Activated naive CD8-positive, alpha-beta T cell treated with anti-CD3 and anti-CD28 coated beads, Interleukin-2, amount 50 U/mL, for 16 hours (primary cell): ENCODE results near the gene SMPD4.
"Not testable (repeated sequence)": the region's sequence is repeated elsewhere in the genome, so short reads cannot be mapped to it uniquely, and the experiment has no call there.

Experiments used
- DNase-seq: peaks from one replicate; pipeline ENCODE4 v3.0.0-alpha.2; 2020; ENCODE audit warnings: low read depth, low spot score

Gene SMPD4

DNA sequence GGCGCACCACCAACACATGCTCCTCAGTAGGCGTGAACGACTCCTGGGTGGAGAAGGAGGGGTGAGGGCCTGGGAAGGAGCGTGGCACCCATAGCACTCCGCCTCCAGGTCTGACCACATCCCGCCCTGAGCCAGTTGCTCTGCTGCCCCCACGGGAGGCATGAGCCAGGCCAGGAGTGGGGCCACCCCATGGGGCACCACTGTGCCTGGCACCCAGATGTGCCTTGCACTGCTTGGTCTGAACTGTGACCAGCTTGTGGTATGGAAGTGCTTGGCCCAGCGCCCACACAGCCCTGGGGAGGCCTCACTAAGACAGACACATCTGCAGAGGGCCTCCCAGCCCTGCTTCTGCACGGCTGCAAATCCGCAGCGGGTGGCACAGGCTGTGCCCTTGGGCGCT, 24.0 kb downstream of the SMPD4 start:
- not testable (repeated sequence) for DNase-seq

DNA sequence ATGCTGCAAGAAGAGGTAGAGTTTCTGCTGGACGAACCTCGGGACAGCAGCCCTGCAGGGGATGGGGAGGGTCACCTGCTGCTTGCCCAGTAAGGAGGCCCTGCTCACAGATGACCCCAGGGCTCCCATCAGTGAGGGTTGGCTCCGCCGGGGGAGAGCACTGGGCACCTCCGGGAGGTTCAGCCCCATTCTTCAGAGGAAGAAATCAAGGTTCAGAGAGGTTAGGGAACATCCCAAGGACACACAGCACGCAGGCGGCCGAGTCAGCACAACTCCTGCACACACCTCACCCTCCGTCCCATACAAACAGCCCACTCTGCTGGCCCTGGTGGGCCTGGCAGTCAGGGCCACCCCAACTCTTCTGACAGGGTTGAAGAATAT, 24.8 kb downstream of the SMPD4 start:
- DNase-seq: no peak

DNA sequence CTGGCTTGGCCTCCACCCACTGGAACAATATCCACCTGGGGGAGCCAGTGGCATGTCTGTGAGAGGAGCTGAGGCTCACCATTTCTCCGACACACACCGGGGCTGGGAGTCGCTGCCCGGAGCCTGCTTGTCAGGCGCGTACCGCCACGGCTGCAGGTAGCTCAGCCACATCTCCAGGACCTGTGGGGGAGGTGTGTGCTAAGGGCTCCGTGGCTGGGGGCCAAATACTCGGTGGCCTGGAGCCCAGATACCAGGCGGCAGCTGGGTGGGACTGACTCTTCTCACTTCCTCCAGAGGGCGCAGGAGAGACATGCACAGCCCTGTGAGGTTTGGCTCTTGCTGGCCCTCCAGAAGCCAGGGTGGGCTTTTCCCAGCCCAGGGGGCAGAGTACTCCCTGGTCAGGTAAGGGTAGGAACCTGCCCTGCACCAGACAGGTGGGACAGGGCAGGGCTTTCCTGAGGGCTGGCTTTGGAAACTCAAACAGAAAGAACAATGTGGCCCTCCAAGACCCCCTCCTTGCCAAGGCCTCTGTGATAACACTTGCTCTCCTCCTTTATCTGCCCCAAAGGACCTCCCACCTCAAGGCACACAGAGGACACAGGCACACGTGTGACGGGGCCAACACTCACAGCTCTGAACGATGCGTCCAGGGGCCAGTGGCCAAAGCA, 25.3 kb downstream of the SMPD4 start:
- not testable (repeated sequence) for DNase-seq

DNA sequence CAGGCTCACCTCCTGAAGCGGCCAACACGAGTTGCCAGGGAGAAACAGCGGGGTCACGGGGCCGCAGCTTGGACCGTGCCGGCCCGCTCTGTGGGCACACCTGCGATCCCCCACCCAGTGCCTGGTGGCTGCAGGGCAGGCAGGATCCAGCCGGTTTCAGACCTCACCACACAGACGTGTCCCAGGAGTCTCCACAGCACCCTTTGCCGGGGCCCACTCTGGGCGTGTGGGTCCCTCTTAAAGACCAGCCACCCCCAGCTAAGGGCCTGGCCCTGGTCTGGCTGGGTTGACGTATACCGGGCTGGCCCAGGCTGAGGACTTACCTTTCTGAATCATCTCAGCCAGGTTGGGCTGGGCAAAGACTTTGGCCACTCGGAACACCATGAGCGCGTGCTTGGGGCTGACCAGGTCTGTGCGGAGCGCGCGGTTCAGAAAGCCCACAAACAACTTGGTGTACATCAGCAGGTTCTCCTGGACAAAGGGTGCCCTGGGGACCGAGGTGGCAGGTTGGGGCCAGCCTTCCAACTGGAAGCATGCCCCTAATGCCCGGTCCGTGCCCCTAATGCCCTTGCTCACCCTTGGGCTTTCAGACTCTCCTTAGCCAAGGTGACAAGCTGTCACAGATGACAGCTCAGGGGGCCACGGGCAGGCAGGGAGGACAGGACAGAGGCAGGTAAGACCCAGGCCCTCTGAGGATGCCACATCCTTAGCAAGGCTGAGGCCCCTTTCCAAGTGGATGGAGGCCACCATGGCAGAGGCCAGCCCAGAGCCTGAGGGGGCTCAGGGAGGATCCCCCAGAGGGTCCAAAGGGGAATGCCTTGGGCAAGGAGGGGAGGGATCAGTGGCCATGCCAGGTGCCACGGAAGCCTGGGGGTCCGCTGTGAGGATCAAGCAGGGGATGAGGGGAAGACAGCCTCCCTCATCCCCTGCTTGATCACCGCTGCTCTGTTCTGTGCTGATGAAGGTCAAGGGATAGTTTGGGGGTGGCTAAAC, 26.3 kb downstream of the SMPD4 start:
- DNase-seq: no peak

DNA sequence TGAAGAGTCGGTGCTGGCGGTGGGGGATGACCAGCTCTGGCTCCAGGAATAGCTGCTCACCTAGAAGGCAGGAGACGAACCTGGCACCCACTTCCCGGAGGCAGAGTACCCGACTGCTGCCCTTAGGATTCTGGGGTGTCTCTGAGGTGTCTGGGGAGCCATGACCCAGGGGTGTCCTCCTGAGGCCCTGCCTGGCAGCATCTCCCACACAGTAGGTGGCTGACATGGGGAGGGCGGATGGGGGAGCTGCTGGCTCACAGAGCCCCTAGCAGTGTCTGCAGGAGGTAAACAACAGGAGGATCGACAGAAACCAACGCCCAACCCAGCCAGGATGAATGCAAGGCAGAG, 27.0 kb downstream of the SMPD4 start:
- not testable (repeated sequence) for DNase-seq

DNA sequence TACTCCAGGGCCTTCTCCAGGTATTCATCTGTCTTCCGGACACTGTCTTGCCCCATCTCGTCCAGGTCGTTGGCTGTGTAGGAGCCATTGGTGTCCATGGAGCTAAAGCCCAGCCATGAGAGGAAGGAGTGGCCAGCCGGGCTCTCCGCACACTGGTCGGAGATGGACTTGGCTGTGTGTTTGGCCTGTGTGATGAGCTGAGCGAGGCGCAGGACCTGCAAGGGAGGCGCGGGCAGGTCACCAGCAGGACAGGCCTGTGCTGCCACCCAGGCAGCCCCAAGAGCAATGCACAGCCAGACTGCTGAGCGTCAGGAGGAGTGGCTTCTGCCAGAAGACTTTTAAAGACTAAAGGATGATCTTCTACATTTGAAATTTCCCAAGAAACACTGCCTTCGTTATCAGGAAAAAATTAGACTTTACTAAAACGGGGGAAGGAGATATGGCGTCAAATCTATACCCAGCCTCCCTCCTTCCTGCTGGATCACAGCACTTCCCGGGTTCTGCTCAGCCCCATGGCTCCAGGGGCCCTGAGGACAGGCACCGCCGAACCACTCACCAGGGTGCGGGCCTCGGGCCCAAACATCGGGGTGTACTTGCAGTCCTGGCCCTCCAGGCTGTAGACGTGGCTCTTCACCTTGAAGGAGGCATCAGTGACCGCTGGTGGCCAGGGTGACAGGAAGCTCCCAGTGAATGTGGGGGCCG, 27.5 kb downstream of the SMPD4 start:
- DNase-seq: not testable (repeated sequence)

DNA sequence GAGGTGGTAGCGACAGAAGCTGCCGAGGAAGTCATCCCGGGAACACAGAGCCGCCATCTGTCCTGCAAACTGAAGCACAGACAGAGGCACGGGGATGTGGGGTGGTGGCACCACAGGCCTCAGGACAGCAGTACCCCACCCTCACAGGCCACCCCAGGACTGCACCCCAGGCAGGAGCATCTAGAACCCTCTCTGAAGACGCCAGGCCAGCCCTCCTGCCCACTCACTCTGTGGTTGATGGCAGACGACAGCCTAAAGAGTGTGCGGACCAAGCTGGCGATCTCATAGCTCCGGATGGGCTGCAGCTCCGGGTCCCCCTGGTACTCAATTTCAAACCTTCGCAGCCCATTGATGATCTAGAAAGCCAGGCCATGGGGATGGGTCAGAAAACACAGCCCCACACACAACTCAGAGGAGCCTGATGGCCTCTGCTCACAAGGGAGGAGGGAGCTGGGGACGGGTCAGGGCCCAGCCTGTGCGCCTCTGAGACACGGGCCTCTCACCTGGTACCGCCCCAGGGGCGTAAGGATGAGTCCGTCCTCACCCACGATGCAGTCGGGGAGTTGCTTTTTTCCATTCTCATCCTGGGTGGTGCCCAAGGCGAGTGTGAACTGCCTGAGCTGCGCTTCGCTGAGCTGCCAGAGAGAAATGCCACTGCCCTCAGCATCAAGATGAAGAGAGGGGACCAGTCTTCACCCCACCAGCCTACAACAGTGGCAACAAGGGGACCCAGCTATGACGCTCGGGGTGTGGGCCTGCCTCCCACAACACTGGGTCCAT, 28.4 kb downstream of the SMPD4 start:
- DNase-seq: no peak

DNA sequence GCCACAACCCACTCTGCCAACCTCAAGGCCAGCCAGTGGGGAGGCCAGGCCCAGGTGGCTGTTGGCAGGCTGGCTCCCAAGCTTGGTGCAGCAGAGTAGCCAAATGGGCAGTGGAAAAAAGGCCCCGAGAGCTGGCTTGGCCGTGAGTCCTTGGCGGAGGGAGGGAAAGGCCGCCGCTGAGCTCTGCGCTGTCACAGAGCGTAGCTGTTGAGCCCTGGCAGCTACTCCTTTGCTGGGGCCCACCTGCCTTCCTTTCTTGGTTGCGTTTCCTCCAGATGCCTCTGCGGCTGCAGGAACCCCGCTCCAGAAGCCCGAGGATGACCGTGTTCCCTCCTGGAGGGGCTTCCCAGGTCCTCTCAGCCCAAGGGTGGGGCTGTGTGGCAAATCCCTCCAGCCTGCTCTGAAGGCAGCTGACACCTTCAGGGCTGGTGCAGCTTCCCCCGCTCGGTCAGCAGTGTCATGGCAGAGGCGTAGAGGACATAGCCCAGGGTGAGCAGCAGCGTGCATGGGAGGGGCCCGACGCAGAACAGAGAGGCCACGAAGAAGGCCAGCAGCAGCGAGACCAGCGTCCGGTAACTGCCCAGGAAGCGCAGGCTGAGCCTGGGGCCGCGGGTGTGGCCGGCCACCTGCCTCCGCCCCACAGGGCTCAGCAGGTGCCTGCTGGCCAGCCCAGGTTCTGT, 29.1 kb downstream of the SMPD4 start:
- DNase-seq: not testable (repeated sequence)

DNA sequence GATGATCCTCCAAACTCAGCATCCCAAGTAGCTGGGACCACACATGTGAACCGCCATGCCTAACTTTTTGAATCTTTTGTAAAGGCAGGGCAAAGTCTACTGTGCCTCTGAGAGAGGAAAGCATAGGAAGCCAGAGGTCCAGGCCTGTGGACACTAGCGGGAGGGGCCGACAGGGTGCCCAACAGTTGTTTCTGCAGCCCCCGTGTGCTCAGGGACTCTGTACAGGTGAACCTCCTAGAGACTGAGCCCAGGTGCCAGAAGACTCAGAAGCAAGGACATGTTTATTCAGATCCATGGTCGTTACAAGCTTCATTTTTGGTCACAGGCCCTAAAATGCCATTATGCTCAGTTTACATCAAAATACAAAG, 30.3 kb downstream of the SMPD4 start:
- not testable (repeated sequence) for DNase-seq

DNA sequence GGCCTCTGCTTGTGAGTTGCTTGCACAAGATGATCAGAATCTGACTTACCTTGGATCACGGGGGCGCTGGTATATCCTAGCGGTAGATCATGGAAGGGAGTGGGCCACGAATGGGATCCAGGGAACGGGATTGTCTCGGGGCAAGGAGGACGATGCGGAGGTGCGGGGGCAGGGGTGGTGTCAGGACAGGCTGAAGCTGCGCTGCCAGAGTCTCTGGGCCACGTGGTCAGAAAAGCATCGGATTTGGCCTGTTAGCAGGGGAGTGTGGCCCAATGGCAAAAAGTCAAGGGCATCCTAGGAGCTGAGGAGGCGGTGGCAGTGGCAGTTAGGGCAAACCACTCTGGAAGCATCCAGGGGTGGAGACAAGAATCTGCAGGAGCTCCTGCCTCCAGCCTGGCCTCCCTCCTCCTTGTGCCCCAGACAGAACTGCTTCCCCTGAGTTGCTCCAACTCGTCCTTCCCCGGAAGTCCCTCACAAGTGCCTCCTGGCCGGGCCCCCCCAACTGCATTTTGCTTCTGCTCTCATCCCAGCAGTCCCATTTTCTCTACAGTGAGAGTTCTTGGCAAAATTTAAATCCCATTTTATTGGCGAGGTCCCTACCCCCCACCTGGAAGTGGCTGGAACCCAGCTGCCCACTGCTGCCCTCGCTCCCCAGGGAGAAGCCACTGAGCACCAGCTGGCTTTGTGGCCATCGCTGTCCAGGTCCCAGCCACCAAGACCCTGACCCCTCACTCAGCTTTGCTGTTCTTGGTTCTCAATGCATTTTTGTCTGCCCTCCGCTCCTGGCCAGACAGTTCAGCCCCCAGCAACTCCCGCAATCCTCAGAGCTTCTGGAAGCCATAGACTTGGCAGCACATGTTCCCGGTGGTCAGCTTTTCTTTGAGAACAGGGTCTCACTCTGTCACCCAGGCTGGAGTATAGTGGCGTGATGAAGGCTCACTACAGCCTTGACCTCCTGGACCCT, 30.9 kb downstream of the SMPD4 start:
- no peak for DNase-seq

DNA sequence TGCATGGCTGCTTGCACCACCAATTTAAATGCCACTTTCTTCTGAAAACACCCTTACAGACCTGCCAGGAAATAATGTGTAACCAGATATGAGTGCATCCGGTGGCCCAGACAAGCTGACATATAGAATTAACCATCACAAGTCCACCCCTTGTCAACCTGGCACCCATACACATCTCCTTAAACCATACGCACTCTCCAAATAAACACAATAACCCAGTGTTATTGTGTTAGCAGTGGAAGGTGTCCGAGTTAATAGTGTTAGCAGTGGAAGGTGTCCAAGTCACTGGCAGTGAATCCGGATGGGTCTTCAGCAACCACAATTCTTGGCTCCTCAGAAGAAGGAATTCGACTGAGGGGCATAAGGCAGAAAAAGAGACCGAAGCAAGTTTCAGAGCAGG, 32.9 kb downstream of the SMPD4 start:
- DNase-seq: not testable (repeated sequence)

DNA sequence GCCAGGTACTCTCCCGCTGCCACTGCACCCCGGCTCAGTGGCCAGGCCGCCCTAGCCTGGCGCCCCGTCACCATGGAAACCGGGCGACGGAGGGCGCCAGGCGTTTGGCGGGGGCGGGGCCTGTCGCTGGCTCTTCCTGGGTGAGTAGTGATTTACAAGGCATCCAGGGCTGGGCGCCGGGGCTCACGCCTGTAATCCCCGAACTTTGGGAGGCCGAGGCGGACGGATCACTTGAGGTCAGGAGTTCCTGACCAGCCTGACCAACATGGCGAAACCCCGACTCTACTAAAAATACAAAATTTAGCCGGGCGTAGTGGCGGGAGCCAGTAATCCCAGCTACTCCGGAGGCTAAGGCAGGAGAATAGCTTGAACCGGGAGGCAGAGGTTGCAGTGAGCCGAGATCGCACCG, 36.4 kb downstream of the SMPD4 start, which contains the start of gene CCDC74B:
TSS of gene CCDC74B (minus strand) at position 107 of the 409 bp plus-strand sequence. CDS start 116 bp downstream, outside the sequence.
- DNase-seq: not testable (repeated sequence)

DNA sequence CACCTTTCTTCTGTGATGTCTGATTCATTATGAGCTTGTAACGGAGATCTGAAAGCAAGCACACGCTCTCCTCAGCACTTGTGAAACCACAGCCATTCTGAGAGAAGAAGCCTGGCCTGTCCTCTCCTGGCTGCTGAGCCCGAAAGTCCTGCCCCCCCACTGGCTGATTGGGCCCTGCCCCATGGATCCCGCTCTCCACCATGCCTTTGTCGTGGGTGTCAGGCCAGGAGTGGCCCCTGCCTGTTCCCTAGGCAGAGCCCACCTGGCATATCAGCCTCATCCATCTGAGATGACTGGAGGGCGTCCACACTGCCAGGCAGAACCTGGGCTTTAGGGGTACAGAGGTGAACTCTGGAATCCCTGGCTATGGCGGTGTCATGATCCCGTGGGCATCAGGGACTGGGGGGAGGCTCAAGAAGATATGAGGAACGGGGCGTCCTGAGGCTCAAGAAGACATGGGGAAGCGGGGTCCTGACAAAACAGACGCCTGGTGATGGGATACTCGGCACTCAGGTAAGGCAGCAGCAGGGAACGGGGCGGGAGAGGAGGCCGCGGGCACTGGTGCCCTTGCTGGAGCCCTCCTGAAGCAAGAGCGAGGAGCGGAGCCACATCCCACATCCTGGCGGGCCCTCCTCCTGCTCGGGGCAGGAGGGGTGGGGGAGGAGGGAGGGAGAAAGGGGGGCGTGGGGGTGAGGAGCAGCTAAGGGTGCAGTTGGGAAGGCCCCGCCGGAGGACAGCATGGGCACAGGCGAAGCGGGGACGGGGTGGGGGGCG, 37.9 kb downstream of the SMPD4 start:
- DNase-seq: not testable (repeated sequence)

DNA sequence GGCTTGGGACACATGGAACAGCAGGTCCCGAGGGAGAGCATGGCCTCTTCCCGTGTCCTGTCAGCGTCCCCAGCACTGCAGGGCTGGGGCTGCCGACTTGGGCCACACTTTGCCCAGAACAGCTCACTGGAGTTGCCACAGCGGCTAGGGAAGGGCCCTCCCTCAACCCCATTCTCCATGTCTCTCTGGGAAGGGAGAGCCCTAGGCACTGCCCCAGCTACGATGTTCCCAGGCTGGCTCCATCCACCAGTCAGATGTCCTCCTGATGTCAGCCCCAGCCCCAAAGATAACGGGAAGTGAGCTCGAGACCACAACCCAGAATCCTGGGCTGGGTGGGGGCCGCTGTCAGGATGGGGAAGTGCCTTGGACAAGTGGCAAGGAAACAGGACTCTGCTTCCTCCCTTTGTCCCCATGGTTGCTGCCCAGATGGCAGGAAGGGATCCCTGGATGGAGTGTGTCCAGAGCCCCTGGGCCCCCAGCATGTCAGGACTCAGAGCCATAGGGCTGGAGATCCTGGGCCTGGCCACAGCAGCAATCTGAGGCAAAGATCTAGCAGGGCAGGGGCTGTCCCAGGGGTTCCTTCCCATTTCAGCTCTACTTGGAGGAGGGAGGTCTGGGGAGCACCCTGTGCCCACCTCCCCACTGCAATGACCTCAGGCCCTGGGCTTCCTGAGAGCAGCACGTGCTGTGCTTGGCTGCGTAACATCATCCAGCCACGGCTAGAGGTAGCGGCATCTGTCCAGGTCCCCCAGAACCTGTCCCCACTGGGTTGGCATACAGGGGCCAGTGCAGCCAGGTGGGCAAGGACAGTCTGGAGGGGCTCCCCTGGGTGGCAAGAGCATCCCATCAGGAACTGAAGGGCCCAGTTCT, 38.8 kb downstream of the SMPD4 start:
- DNase-seq: not testable (repeated sequence)

DNA sequence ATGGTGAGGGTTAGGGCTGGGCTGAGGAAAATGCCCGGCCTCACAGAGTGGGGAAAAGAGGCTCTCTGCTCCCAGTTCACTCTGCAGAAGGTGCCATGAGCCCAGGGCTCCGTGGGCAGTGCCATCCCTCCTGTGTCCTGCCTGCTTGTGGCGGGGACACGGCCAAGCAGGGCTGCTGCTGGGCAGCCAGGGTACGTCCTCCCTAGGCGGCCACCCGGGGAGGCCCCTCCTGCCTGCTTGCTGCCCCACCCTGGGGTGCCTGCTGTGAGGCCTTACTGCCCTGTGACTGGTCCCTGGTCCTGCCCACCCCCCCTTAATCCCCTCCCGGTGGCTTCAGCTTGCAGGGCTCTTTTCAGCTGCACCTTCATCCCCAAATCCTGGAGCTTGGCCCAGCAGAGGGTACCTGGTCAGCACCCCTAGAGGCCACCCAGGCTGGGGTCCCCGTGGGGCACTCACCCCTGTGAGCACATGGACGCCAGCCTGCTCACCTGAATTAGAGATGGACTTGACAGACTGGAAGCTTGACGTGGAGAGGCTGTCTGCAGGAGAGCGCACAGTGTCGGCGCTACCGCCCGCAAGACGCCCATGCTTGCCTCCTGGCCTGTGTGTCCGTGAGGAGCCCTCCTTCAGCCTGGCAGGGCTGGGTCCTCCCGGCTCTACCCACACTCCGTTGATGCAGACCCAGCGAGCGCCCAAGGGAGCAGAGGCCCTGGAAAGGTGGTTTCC, 39.6 kb downstream of the SMPD4 start:
- not testable (repeated sequence) for DNase-seq

DNA sequence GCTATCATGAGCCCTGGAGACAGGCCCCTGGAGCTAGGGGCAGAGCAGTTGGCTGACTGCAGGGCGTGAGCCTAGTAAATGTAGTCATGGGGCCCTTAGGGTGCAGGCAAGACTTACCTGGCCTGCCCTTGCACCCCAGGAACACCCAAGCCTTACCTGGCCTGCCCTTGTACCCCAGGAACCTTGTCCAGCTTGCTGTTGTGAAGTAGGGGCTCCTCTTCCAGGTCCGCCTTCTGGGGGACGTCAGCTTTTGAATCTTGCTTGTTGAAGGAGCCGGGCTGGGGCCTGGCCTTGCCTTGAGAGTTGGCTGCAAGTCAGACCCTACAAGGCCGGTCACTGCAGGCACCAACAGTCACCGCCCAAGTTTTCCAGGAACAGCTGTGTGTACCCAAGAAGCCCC, 40.4 kb downstream of the SMPD4 start:
- not testable (repeated sequence) for DNase-seq

DNA sequence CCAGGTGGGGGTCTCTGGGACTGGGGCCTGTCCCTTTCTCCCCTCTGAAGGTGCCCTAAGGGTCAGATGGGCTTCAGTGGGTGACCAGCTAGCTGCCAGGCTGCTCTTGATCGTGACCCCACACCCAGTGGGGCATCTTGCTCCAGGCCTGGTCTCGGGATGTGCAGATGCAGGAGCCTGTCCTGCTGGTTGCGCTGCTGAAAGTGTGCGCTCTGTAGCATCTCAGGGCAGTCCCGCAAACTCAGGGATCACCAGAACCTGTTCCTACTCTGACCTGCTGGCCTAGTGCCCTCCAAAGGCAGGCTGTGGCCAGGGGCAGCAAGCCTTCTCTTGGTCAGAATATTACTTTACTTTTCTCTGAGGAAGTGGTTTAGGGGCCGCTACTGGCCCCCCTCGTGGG, 40.9 kb downstream of the SMPD4 start:
- DNase-seq: not testable (repeated sequence)
